ENCODE data around the gene ZNF709. TPM values are rescaled to one million over a fixed set of nuclear protein-coding genes. Genes with fewer than 3 reads are reported as not detected.

ZNF709 gene
- 3.1 TPM for polyA plus RNA-seq (2013, experiment 1 of 2)
- polyA plus RNA-seq (2013, experiment 2 of 2): 3.6 TPM

GRCh38 chr19:12484371-12485051 lies at the start of gene ZNF709:
Gene ZNF709, minus strand, starts transcription at chr19:12484816. Its CDS starts 159 bp downstream, at chr19:12484657.
- Histone ChIP-seq H3K79me1 (ENCODE audit: low read depth, low read length) (peaks cover 4% of the 10 kb centered on the region), H3K36me3 (replicated peaks in 1 of 2; ENCODE audit: control insufficient read depth in 2 of 2, insufficient read depth in 2 of 2, low read length in 2 of 2) (peaks cover 0 to 33% of the 10 kb centered on the region in 2 donors), H3K4me2 (ENCODE audit: insufficient read depth, low read length, poor library complexity, severe bottlenecking) (peak within 1 kb of the TSS; percentile 59), H3K9ac (ENCODE audit: low read depth, low read length, poor library complexity) (peak within 1 kb of the TSS; percentile 93), H3K14ac (ENCODE audit: low read length) (peak within 1 kb of the TSS; percentile 89), H2BK15ac (ENCODE audit: low read length) (peak within 1 kb of the TSS; percentile 75), H3K27ac (replicated peaks; ENCODE audit: low read length) (peak within 1 kb of the TSS; percentile 90), H3K9me3 (replicated peaks in 1 of 2; ENCODE audit: control insufficient read depth in 2 of 2, insufficient read depth in 1 of 2, low read depth in 1 of 2, low read length in 2 of 2) (peaks cover 0 to 35% of the 10 kb centered on the region in 2 donors), H3K18ac (ENCODE audit: low read length) (peak within 1 kb of the TSS; percentile 91), H3K27me3 (ENCODE audit: control insufficient read depth in 3 of 3, insufficient read depth in 3 of 3, low read depth in 1 of 3, low read length in 3 of 3) (no peaks in the 10 kb centered on the region), H2BK120ac (ENCODE audit: low read depth, low read length) (no peak within 1 kb of the TSS), H2BK5ac (ENCODE audit: low read length) (no peak within 1 kb of the TSS), H3K4ac (ENCODE audit: low read length) (no peak within 1 kb of the TSS), H2AFZ (ENCODE audit: low read length) (peak within 1 kb of the TSS; percentile 90), H2AK5ac (ENCODE audit: low read depth, low read length) (peak within 1 kb of the TSS; percentile 41), H4K91ac (ENCODE audit: low read depth, low read length, poor library complexity) (no peak within 1 kb of the TSS), H2BK12ac (ENCODE audit: low read length) (no peak within 1 kb of the TSS), H3K4me1 (ENCODE audit: control insufficient read depth in 2 of 2, insufficient read depth in 1 of 2, low read depth in 1 of 2, low read length in 2 of 2) (peaks cover 0 to 3% of the 10 kb centered on the region in 2 donors), H4K8ac (ENCODE audit: low read depth, low read length) (no peak within 1 kb of the TSS), H3K4me3 (ENCODE audit: low read length in 2 of 2) (peak within 1 kb of the TSS; percentile 77 to 91), H3K23ac (ENCODE audit: low read depth, low read length, poor library complexity) (peak within 1 kb of the TSS; percentile 100)
- WGBS, 2 donors (ENCODE audit: extremely low coverage in 2 of 2, insufficient read length in 2 of 2, insufficient replicate concordance in 1 of 2): no CpG with 5 or more reads among the region's 53 CpGs
- DNase-seq (ENCODE audit: low spot score): peak; percentile 96

GRCh38 chr19:12527034-12527836 lies 42.6 kb upstream of the ZNF709 start:
- no peak overlapping the region for H3K4me2 ChIP-seq (ENCODE audit: insufficient read depth, low read length, poor library complexity, severe bottlenecking)
- no peak overlapping the region for H2AK5ac ChIP-seq (ENCODE audit: low read depth, low read length)
- H3K36me3 ChIP-seq (replicated peaks in 1 of 2; ENCODE audit: control insufficient read depth in 2 of 2, insufficient read depth in 2 of 2, low read length in 2 of 2): peaks cover 34 to 90% of the 10 kb centered on the region in 2 donors
- H2BK5ac ChIP-seq (ENCODE audit: low read length): no peak overlapping the region
- peaks cover 45 to 97% of the 10 kb centered on the region in 2 donors for H3K9me3 ChIP-seq (replicated peaks in 1 of 2; ENCODE audit: control insufficient read depth in 2 of 2, insufficient read depth in 1 of 2, low read depth in 1 of 2, low read length in 2 of 2)
- no peak overlapping the region for H3K4ac ChIP-seq (ENCODE audit: low read length)
- no peaks in the 10 kb centered on the region for H3K27me3 ChIP-seq (ENCODE audit: control insufficient read depth in 3 of 3, insufficient read depth in 3 of 3, low read depth in 1 of 3, low read length in 3 of 3)
- WGBS, 2 donors (ENCODE audit: extremely low coverage in 2 of 2, insufficient read length in 2 of 2, insufficient replicate concordance in 1 of 2): no CpG with 5 or more reads among the region's 8 CpGs
- H3K27ac ChIP-seq (replicated peaks; ENCODE audit: low read length): no peak overlapping the region
- DNase-seq (ENCODE audit: low spot score): no peak
- no peak overlapping the region for H3K4me3 ChIP-seq (ENCODE audit: low read length in 2 of 2)
- H2AFZ ChIP-seq (ENCODE audit: low read length): no peak overlapping the region
- H2BK12ac ChIP-seq (ENCODE audit: low read length): no peak overlapping the region
- H4K8ac ChIP-seq (ENCODE audit: low read depth, low read length): no peak overlapping the region
- H2BK120ac ChIP-seq (ENCODE audit: low read depth, low read length): no peak overlapping the region
- H3K9ac ChIP-seq (ENCODE audit: low read depth, low read length, poor library complexity): no peak overlapping the region
- H3K18ac ChIP-seq (ENCODE audit: low read length): no peak overlapping the region
- H3K4me1 ChIP-seq (ENCODE audit: control insufficient read depth in 2 of 2, insufficient read depth in 1 of 2, low read depth in 1 of 2, low read length in 2 of 2): no peaks in the 10 kb centered on the region
- H4K91ac ChIP-seq (ENCODE audit: low read depth, low read length, poor library complexity): no peak overlapping the region
- H3K23ac ChIP-seq (ENCODE audit: low read depth, low read length, poor library complexity): no peak overlapping the region
- H3K14ac ChIP-seq (ENCODE audit: low read length): no peak overlapping the region
- H2BK15ac ChIP-seq (ENCODE audit: low read length): no peak overlapping the region
- peaks cover 1% of the 10 kb centered on the region for H3K79me1 ChIP-seq (ENCODE audit: low read depth, low read length)

GRCh38 chr19:12526542-12526941 lies 41.9 kb upstream of the ZNF709 start:
- no peak for DNase-seq (ENCODE audit: low spot score)
- Histone ChIP-seq H2BK5ac (ENCODE audit: low read length) (no peak overlapping the region), H2BK15ac (ENCODE audit: low read length) (no peak overlapping the region), H3K27me3 (ENCODE audit: control insufficient read depth in 3 of 3, insufficient read depth in 3 of 3, low read depth in 1 of 3, low read length in 3 of 3) (no peaks in the 10 kb centered on the region), H2AK5ac (ENCODE audit: low read depth, low read length) (no peak overlapping the region), H4K8ac (ENCODE audit: low read depth, low read length) (no peak overlapping the region), H3K4ac (ENCODE audit: low read length) (no peak overlapping the region), H3K36me3 (replicated peaks in 1 of 2; ENCODE audit: control insufficient read depth in 2 of 2, insufficient read depth in 2 of 2, low read length in 2 of 2) (peaks cover 34 to 91% of the 10 kb centered on the region in 2 donors), H3K9me3 (replicated peaks in 1 of 2; ENCODE audit: control insufficient read depth in 2 of 2, insufficient read depth in 1 of 2, low read depth in 1 of 2, low read length in 2 of 2) (peaks cover 49 to 99% of the 10 kb centered on the region in 2 donors), H3K4me2 (ENCODE audit: insufficient read depth, low read length, poor library complexity, severe bottlenecking) (no peak overlapping the region), H2BK120ac (ENCODE audit: low read depth, low read length) (no peak overlapping the region), H3K27ac (replicated peaks; ENCODE audit: low read length) (no peak overlapping the region), H3K4me1 (ENCODE audit: control insufficient read depth in 2 of 2, insufficient read depth in 1 of 2, low read depth in 1 of 2, low read length in 2 of 2) (no peaks in the 10 kb centered on the region), H3K14ac (ENCODE audit: low read length) (no peak overlapping the region), H3K18ac (ENCODE audit: low read length) (no peak overlapping the region), H3K4me3 (ENCODE audit: low read length in 2 of 2) (no peak overlapping the region), H2BK12ac (ENCODE audit: low read length) (no peak overlapping the region), H3K79me1 (ENCODE audit: low read depth, low read length) (peaks cover 1% of the 10 kb centered on the region), H4K91ac (ENCODE audit: low read depth, low read length, poor library complexity) (no peak overlapping the region), H2AFZ (ENCODE audit: low read length) (no peak overlapping the region), H3K23ac (ENCODE audit: low read depth, low read length, poor library complexity) (no peak overlapping the region), H3K9ac (ENCODE audit: low read depth, low read length, poor library complexity) (no peak overlapping the region)
- WGBS, 2 donors (ENCODE audit: extremely low coverage in 2 of 2, insufficient read length in 2 of 2, insufficient replicate concordance in 1 of 2): no CpG with 5 or more reads among the region's 4 CpGs

GRCh38 chr19:12521996-12522395 lies 37.4 kb upstream of the ZNF709 start:
- Histone ChIP-seq H3K27me3 (ENCODE audit: control insufficient read depth in 3 of 3, insufficient read depth in 3 of 3, low read depth in 1 of 3, low read length in 3 of 3) (no peaks in the 10 kb centered on the region), H4K91ac (ENCODE audit: low read depth, low read length, poor library complexity) (no peak overlapping the region), H3K9me3 (replicated peaks in 1 of 2; ENCODE audit: control insufficient read depth in 2 of 2, insufficient read depth in 1 of 2, low read depth in 1 of 2, low read length in 2 of 2) (peaks cover 30 to 87% of the 10 kb centered on the region in 2 donors), H3K4me2 (ENCODE audit: insufficient read depth, low read length, poor library complexity, severe bottlenecking) (no peak overlapping the region), H3K36me3 (replicated peaks in 1 of 2; ENCODE audit: control insufficient read depth in 2 of 2, insufficient read depth in 2 of 2, low read length in 2 of 2) (peaks cover 22 to 56% of the 10 kb centered on the region in 2 donors), H2BK15ac (ENCODE audit: low read length) (no peak overlapping the region), H3K14ac (ENCODE audit: low read length) (no peak overlapping the region), H3K23ac (ENCODE audit: low read depth, low read length, poor library complexity) (no peak overlapping the region), H2BK5ac (ENCODE audit: low read length) (no peak overlapping the region), H3K27ac (replicated peaks; ENCODE audit: low read length) (no peak overlapping the region), H3K4ac (ENCODE audit: low read length) (no peak overlapping the region), H2BK120ac (ENCODE audit: low read depth, low read length) (no peak overlapping the region), H3K4me1 (ENCODE audit: control insufficient read depth in 2 of 2, insufficient read depth in 1 of 2, low read depth in 1 of 2, low read length in 2 of 2) (no peaks in the 10 kb centered on the region), H2AFZ (ENCODE audit: low read length) (no peak overlapping the region), H3K4me3 (ENCODE audit: low read length in 2 of 2) (no peak overlapping the region), H3K79me1 (ENCODE audit: low read depth, low read length) (no peaks in the 10 kb centered on the region), H4K8ac (ENCODE audit: low read depth, low read length) (no peak overlapping the region), H3K18ac (ENCODE audit: low read length) (no peak overlapping the region), H3K9ac (ENCODE audit: low read depth, low read length, poor library complexity) (no peak overlapping the region), H2BK12ac (ENCODE audit: low read length) (no peak overlapping the region), H2AK5ac (ENCODE audit: low read depth, low read length) (no peak overlapping the region)
- no peak for DNase-seq (ENCODE audit: low spot score)
- WGBS, 2 donors (ENCODE audit: extremely low coverage in 2 of 2, insufficient read length in 2 of 2, insufficient replicate concordance in 1 of 2): no CpG with 5 or more reads among the region's 6 CpGs
